GM18907 (cell line): ENCODE measurements around the gene PAFAH1B2.
"Not testable (repeated sequence)": the region's sequence is repeated elsewhere in the genome, so short reads cannot be mapped to it uniquely, and the experiment has no call there.

ENCODE experiments used
- ATAC-seq: cut with Tn5 transposase; IDR thresholded peaks from one replicate; pipeline ENCODE4 v1.9.1; 2021; ENCODE audit warnings: mild to moderate bottlenecking, moderate library complexity; ENCODE audit not compliant: unreplicated experiment

PAFAH1B2 gene

DNA sequence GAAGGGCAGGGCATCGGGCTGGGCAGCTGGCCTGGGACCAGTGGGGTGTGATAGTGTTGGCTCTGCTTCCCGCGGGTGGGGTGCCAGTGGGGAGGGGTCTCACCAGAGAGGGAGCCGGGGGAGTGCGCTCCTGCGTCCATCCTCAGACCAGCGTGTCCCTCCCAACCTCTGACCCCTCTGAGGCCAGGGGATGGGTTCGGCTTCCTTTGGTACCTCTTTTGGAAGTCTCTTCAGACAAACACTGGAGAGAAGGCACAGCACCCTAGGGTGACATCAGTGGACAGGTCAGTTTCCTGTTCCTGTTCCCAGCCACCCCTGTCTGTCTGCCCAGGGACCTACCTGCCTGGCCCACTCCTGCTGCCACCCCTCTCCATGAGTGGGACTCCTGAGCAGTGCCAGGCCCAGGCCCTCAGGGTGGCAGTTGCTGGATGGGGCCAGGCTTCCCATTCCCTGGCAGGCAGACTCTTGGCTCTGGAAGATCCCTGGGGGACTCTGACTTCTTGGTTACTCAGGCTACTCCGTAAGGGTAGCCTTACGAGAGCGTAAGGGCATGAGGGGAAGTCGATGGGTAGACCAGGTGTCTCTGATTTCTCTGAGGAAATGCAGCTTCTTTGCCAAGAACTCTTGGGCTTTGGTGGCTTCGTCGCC lies 57.7 kb downstream of the PAFAH1B2 start:
- no peak for ATAC-seq

DNA sequence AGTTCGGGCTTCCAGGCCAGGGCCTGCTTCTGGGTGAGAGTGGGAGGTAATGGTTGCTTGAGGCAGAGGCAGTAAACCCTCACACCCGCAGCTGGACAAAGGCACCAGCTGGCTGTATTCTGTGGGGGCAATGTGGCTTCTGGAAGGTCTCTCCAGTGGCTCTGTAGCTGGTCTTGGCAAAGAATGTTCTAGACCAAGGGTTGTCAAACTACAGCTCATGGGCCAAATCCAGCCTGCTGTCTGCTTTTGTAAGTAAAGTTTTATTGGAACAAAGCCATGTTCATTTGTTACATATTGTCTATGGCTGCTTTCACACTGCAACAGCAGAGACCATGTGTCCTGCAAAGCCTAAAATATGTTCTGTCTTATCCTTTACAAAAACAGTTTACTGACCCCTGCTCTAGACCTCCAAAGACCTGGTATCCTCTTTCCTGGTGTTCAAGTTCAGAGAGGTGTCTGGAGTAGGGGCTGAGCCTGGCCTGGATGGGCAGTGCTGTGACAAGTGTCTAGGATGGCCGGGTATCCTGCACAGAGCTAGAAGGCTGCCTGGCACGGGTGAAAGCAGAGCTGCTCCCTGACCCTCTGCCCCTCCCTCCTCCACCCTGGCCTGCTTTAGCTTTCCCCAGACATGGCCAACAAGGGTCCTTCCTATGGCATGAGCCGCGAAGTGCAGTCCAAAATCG lies 58.4 kb downstream of the PAFAH1B2 start:
- ATAC-seq, result no peak

DNA sequence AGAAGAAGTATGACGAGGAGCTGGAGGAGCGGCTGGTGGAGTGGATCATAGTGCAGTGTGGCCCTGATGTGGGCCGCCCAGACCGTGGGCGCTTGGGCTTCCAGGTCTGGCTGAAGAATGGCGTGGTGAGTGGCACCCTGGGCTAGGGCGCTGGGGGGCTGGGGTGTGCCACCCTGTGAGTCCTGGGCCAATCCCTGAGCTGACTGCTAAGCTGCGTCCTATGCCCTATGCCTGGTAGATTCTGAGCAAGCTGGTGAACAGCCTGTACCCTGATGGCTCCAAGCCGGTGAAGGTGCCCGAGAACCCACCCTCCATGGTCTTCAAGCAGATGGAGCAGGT lies 59.0 kb downstream of the PAFAH1B2 start:
- ATAC-seq, result no peak

DNA sequence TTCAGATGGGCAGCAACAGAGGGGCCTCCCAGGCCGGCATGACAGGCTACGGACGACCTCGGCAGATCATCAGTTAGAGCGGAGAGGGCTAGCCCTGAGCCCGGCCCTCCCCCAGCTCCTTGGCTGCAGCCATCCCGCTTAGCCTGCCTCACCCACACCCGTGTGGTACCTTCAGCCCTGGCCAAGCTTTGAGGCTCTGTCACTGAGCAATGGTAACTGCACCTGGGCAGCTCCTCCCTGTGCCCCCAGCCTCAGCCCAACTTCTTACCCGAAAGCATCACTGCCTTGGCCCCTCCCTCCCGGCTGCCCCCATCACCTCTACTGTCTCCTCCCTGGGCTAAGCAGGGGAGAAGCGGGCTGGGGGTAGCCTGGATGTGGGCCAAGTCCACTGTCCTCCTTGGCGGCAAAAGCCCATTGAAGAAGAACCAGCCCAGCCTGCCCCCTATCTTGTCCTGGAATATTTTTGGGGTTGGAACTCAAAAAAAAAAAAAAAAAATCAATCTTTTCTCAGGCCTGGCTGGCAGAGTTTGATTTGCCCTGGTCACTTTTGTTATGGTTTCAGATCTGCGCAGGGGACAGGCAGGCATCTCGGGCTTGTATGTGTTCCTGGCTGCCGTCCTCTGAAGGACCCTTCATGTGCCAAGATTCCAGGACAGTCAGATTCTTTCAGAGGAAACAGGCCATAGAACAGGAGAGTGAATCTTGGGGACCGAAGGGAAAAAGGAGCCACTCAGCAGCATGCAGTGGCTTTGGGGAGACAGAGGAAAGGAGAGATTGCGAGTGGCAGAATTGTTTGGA lies 60.4 kb downstream of the PAFAH1B2 start:
- ATAC-seq, result no peak

DNA sequence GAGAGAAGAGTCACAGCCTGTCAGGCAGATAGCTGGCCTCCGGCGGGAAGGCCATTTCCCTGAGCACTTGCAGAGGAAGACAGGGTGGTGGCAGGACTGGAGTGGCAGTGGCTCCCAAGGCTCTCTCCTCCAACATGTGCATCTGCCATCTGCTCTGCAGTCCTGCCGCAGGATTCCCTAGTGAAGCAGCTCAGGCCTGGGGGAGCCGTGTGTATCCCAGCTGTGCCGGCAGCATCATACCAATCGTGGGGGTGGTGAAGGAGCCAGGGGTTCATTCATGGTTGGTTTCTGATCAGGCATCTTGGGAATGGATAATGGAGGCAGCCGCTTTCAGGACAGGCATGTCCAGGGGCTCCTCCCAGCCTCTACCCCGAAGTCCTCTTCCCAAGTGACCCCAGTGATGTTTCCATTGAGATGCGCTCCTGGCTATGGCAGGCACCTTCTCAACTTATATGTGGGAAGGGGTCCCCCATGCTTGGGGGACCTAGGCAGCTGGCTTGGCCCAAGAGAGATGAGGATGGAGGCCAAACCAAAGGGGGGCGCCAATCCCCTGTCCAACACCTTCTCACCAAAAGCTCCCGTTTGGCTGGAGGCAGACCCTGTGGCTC lies 61.2 kb downstream of the PAFAH1B2 start:
- ATAC-seq, result no peak

DNA sequence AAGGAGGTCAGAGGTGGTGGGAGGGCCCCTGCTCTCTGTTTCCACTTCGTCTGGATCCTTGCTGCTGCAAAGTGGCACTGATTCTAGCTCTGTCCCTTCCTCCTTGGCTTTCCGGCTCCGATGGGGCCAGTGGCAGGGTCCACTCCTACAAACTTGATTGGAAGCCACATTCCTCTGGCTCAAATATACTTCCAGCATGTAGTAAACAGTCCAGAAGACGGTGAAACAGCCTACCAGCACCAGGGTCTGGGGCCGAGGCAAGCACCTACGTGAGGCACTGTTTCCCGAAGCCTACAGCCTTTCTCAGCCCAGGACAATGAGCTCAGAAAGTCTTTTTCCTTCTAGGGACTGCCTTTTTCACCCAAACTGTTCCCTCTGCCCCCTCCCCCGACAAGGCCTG lies 62.0 kb downstream of the PAFAH1B2 start:
- ATAC-seq, result not testable (repeated sequence)

DNA sequence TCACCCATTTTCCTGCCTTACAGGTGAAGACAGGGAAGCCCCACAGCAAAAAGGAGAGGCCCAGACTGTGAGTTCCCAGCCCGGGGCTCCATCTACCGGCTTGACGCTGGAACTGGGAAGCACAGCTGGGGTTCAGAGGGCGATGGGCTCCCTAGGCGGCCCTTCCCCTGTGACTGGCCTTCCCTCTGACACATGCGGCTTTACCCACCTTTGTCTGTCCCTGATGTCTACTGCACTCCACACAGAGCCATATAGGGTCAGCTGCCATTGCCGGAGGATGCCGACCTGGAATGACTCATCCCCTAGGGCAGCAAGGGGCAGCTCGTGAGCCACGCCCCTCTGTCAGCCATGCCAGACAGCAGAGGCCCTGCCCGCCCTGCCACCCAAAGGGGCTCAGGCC lies 62.8 kb downstream of the PAFAH1B2 start:
- not testable (repeated sequence) for ATAC-seq

DNA sequence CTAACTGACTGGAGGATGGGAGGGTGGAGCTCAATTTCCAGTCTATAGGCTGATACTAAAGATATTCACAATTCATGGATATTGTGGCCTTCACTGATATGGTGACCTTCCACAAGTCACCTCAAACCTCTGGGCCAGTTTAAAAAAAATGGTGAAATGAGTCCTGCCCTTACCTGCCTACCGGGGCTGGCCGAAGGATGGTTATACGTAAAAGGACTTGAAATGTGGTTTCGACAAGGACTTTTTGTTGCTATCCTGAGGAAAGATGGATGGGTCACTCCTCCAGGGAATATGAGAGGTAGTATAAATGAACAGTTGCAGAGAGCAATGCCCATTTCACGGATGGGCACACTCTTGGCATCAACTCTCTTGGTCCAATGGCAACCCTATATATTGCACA lies 63.4 kb downstream of the PAFAH1B2 start:
- ATAC-seq, result not testable (repeated sequence)

DNA sequence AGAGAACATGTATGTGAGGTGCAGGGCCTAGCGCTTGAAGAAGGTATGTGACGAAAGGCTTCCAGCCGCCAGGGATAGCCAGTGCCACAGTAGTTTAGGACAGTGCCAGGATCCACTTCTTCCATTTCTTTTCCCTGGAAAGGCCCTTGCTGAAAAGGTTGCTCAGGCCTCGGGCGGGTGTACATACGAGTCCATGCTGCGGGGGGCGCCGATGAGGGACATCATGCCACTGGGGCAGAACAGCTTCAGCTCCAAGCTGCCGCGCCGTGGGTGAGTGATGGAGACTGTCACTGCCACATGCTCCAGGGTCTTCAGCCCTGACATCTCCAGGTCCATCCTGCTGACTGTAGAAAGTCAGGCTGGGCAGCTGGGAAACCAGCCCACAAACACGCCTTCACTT lies 64.6 kb downstream of the PAFAH1B2 start:
- ATAC-seq, result not testable (repeated sequence)

DNA sequence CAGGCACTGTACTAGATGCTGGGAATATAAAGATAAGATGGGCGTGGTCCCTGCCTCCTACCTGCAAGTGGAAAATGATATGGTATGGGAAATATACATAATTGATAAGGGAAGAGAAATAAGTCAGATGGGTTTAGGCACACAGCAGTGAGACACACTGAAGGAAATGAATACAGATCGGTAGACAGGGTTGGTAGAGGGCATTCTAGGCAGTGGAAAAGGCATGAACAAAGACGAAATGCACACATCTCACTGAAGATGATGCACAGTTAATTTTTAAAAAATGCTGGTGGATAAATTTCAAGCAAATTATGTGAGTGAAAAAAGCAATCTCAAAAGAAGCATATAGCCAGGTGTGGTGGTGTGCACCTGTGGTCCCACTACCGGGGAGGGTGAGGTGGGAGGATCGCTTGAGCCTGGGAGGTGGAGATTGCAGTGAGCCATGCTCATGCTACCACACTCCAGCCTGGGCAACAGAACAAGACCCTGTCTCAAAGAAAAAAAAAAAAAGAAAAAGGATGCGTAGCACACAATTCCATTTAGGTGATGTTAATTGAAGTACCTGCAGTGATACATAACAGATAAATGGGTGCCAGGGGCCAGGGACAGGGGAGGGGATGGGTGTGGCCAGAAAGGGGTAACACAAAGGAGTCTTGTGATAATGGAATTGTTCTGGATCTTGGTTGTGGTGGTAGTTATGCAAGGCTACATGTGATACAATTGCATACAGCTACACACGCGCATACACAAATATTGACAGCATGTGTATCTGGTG lies 65.5 kb downstream of the PAFAH1B2 start:
- ATAC-seq, result not testable (repeated sequence)

DNA sequence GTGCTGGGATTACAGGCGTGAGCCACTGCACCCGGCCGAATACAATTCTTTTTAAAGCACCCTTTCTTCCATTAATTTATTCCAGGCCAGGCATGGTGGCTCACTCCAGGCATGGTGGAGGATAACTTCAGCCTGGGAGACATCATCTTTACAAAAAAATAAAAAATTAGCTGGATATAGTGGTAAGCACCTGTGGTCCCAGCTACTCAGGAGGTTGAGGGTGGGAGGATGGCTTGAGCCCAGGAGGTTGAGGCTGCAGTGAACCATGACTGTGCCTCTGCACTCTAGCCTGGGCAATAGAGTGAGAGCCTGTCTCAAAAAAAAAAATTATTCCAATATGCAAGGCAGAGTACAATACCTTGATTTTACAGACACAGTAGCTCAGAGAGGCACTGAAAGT lies 66.5 kb downstream of the PAFAH1B2 start:
- ATAC-seq, result no peak

DNA sequence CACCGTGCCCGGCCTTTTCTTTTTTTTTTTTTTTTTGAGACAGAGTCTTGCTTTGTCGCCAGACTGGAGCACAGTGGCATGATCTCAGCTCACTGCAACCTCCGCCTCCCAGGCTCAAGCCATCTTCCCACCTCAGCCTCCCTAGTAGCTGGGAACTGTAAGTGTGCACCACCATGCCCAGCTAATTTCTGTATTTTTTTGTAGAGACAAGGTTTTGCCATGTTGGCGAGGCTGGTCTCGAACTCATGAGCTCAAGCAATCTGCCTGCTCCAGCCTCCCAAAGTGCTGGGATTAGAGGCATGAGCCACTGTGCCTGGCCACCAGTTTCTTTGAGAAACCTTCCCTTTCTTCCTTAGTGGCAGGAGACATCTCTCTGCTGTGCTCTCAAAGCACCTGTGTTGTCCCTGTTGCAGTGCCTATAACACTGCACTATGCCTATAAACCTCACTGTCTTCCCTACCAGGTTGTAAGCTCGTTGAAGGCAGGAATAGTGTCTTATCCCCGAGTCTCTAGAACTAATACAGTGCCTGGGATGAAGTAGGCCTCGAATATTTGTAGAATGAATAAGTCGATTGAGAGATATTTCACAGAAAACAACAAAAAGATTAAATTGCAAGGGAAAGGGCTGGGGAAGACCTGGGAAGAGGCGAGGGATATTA lies 68.7 kb downstream of the PAFAH1B2 start:
- no peak for ATAC-seq

DNA sequence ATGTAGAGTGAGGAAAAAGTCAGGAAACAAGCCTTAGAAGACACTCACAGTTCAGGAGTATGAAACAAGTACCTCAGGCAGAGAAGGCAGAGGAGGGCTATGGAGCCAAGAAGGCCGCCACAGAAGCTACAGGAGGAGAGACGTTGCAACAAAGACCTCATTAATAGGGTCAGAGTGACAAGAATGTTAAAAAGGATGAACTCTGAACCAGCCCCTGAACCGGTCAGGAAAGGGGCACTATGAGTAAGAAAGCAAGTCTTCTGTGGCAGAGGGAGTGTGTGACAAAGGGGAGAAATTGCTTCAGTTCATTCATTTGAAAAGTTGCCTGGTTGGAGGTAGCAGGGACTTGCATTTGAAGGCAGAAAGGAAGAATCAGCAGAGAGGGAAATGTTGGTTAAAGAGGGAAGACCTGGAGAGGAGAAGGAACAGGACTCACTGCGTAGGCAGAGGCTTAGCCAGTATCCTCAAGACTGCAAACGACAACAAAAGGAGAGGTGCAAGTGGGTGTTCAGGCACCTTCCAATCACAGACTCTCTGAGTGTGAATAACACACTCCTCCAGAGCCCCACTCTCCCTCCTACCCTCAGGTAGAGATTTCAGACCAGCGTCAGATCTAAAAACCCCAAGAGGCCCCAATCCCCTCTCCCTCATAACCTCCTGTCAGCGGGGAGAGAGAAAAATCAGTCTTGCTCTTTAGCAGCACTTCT lies 70.5 kb downstream of the PAFAH1B2 start:
- no peak for ATAC-seq

DNA sequence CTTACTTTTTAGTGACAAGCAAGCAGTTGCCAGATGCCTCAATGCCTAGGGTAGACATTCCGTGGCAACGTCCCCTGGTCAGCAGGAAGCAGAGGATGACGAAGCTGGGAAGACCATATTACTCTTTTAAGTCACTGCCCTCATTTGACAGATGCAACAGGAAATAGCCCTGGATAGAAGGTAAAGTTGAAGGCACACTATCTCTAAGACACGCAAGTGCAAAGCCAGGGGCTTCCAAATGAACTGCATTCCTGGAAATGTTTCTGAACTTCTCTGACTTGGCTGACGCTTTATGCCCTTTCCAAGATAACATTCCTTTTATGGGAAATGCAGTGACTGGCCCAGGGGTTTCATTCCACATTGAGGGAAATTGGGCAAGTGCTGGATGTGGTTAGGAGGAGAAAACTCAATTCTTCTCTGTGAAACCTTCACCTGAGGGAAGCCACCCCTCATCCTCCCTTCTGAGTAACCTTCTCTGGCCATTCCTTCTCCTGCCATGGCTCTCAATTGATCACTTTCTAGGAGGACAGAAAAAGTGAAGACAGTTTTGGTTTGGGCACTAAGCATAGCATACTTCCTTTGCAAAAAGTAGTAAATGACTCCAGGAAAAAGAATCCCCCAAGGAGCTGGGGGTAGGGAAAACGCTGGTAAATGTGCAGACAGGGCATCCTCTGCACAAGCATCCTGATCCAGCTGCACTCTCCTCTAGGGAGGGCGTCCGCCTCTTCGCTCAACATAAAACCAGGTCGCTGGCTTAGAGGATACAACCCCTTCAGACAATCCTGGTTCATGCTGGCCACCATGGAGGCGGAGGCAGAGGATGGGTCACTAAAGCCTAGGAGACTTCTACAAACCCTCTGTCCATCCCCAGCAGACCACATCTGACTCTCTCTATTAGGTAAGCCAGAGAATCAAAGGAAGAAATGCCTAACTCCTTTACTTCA lies 73.3 kb downstream of the PAFAH1B2 start:
- ATAC-seq, result no peak

DNA sequence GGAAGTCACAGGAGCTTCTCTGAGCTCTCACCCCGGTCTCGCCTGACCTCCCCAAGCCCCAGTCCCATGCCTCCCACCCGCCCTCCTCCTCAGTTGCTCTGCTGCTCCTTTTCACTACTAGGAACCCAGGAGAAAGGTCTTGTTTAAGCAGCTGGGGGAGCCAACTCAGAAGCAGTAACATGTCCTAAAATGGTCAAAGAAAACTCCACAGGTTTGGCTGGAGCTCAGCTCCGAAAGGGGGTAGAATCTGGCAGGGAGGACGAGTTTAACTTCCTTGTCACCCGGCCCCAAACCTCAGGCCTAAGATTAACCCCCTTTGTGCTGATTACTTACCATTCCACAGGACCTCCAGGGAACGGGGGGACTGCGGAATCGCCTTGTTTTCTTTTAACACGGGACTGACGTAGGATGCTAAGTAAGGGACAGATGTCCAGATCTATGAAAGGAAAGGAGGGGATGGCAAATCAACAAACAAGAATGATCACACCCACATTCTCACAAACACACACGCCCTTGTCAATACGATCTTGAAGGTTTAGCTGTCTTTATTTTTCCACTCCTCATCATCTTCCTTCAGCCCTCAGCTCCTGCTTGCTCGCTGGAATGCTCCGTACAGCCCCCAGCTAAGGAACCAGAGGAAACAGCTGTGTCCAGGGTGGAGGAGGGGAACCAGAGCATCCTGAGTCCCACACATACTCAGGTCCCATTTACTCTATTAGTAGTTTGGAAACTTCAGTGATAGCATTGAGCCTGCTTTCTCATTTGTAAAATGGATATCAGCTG lies 74.2 kb downstream of the PAFAH1B2 start:
- no peak for ATAC-seq

DNA sequence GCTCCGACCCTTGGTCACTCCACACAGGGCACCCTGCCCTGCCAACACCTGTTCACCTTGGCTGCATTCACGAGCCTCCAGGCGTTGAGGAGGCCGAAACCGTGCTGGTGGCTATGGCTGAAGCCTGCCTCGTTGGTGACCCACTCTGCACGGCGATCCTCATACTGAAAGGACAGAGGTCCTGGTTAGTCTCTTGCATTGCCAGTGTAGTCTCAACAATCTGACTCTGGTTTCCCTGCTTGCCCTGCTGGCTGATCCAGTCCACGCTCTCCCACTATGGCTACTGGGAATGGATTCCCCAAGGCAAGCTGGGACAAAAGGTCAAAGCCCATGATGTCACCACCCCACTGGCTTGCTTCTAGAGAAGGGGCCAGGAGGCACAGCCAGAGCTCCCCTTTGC lies 74.9 kb downstream of the PAFAH1B2 start:
- ATAC-seq, result no peak

DNA sequence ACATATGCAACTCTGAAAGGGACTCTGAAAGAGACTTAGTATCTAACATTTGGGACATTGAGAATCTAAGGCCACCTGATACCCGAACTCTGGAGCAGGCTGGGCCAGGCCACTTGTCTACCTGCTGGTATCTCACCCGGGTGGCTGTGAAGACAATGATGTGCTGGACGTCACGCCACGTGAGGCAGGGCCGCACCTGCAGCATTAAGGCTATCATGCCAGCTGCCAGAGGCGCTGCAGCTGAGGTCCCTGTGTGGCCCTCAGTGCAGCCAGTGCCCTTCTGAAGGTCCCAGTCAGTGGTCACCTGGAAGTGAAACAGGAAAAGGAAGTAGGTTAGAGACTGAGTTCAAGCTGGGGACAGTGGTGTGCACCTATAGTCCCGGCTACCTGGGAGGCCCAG lies 75.4 kb downstream of the PAFAH1B2 start:
- ATAC-seq, result no peak

DNA sequence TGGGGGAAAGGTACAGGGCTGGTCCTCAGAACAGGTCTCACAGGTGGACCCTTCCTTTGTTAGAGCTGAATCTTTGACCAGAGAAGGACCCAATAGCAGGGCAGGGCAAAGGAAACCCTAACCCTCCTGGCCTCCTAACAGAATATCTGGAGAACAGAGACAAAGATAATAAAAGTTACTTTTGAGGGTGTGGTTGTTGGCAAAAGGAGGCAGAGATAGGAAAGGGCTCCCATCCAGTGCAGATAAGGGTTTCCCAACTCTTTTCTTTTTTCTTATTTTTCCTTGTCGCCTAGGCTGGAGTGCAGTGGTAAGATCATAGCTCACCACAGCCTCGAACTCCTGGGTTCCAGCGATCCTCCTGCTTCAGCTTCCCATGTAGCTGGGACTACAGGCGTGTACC lies 75.9 kb downstream of the PAFAH1B2 start:
- ATAC-seq, result no peak
